GM20000 (cell line): ENCODE measurements around the gene PADI4.
"Not testable (repeated sequence)": the region's sequence is repeated elsewhere in the genome, so short reads cannot be mapped to it uniquely, and the experiment has no call there.

Source experiments
- DNase-seq: peaks from one replicate; pipeline ENCODE4 v3.0.0; 2012; ENCODE audit warnings: low spot score
- CTCF ChIP-seq: IDR thresholded peaks from 2 replicates; pipeline ENCODE4 v1.5.1; 2012; ENCODE audit warnings: mild to moderate bottlenecking, control low read depth; ENCODE audit errors: extremely low read depth, missing control alignments

PADI4 gene

GRCh38 chr1:17315542-17316130, 7.6 kb downstream of the PADI4 start:
- no peak for DNase-seq

DNA sequence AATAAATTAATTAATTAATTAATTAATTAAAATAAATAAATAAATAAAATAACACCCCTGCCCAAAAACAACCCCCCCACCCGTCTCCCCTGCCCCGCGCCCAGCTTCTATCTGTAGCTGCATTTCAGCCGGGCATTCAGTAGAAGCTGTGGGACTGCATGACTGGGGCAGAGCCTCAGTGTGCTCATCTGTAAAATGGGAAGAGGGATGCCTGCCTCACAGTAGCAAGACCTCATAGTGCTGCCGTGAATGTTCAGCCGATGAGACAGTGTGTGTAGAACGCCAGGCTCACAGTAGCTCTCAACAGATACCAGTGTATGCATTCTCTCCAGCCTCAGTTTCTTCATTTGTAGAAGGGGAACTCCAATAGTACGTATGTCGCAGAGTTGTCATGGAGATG, 8.7 kb downstream of the PADI4 start:
- DNase-seq, result no peak
- no peak for TF ChIP-seq CTCF

More at GRCh38 chr1:17315542-17316130, 7.6 kb downstream of the PADI4 start:
- no peak for TF ChIP-seq CTCF

DNA sequence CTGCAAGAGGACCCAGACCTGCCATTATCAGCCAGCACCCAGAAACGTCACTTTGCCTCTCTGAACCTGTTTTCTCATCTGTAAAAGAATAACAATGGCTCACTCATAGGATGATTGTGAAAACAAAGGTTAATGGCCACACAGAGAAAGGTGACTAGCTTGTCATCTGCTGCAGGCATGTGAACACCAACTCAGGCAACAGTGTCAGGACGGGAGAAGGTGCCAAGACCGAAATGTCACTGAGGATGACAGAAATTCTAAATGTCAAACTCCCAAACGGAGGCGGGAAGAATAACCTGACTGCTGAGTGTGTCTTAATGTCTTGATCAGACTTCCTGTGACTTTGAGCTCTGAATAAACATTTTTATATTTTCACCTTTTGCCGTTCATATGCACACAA, 10.3 kb downstream of the PADI4 start:
- DNase-seq, result no peak
- no peak for TF ChIP-seq CTCF

DNA sequence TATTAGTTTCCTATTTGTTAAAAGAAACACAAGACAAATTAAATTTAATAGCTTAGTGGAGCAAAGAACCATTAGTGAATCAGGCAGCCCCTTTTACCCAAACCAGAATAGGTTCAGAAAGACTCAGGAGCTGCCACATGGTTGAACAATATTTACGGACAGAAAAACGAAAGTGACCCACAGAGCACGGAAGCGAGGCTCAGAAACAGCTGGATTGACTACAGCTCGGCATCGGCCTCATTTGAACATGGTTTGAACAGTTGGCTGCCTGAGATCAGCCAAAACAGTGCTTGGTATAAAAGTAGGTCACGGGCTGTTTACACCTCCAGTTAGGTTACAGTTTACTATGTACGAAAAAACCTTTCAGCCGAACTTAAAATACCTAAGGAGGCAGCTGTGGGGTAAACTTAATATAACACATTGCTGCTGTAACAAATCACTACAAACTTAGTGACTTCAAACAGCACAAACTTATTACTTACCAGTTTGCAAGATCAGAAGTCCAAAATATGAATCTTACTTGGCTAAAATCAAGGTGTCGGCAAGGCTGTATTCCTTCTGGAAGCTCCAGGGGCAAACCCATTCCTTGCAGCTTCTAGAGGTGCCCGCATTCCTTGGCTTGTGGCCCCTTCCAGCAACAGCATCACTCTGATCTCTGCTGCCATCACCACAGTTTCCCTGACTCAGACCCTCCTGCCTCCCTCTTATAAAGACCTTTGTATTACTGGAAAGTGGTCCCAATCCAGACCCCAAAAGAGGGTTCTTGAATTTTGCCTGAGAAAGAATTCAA, 11.8 kb downstream of the PADI4 start:
- DNase-seq, result no peak
- TF ChIP-seq CTCF, result no peak

- DNase-seq, result not testable (repeated sequence)
These were observed 13.9 kb downstream of the PADI4 start for GRCh38 chr1:17321857-17322390.

DNA sequence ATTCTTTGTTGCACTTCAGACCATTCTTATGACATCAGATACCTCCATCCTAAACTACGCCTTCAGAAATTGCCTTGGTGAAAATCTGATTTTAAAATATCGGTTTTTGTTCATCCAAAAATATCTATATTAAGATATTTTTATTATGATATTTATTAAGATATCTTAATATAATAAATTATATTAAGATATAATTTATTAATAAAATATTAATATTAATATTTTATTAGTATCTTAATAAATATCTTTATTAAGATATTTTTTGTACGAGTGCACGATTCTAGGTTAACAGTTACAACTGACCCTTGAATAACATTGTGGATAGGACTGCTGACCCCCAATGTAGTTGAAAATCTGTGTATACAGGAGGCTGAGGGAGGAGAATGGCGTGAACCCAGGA, 20.9 kb downstream of the PADI4 start:
- no peak for DNase-seq
- TF ChIP-seq CTCF, result no peak

DNA sequence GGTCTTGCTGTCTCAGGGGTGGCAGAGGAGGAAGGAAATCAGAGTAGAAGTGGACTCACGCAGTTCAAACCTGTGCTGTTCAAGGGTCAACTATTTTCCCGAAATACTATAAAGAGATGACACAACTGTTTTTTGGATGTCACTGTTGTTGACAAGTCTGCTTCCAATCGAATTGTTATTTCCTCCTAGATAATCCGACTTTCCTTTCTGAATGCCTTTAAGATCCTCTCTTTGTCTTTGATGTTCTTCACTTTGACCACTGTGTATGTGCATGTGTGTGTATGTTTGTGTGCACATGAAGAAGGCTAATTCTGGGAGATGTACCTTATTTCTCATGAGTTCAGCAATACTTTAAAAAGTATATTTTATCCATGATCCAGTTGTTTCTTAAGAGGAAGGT, 21.6 kb downstream of the PADI4 start:
- no peak for TF ChIP-seq CTCF
- no peak for DNase-seq
